SK-N-SH (cell line): ENCODE results near the gene TCF12. TPM values are rescaled to one million over a fixed set of nuclear protein-coding genes. Genes with fewer than 3 reads are reported as not detected.
A peak's percentile ranks its signal among the peaks of the same experiment; 100 is the strongest.

ENCODE experiments used
- CTCF ChIA-PET: fragments of 300-600, 350-600 bp; formaldehyde crosslinking; extraction: SDS; loops from one replicate; lab custom pipeline; 2021; lab: Yijun Ruan, JAX
- POLR2A ChIA-PET: fragments of 350-600 bp; sonication (Branson Sonifier 250); formaldehyde crosslinking; extraction: SDS; loops from one replicate; lab custom pipeline; 2020; ENCODE audit warnings: antibody characterized with exemption, inconsistent platforms; lab: Yijun Ruan, JAX
- DNase-seq: peaks from one replicate; pipeline ENCODE4 v3.0.0; 2012
- H2AFZ ChIP-seq: fragments of 200-600 bp; sonication (generic); 2 replicates; pipeline ENCODE4 v1.8.1; 2016; ENCODE audit warnings: antibody characterized with exemption, mild to moderate bottlenecking, low read depth
- H3F3A ChIP-seq: fragments of 200-600 bp; sonication (generic); replicated peaks from 2 replicates; pipeline ENCODE3; 2016; ENCODE audit warnings: antibody characterized with exemption, mild to moderate bottlenecking; ENCODE audit not compliant: insufficient read depth
- H3K27ac ChIP-seq, 2 experiments: fragments of 200-500 bp in 1 of 2; fragments of 200-600 bp in 1 of 2; sonication (Bioruptor generic) in 1 of 2; sonication (generic), shearing (Covaris generic) in 1 of 2; 2 replicates each; pipeline versions ENCODE4 v1.5.1 to v1.6.1; 2014 to 2016; ENCODE audit warnings: low read depth in 2 of 2, inconsistent platforms in 1 of 2, low read length in 1 of 2, mild to moderate bottlenecking in 1 of 2, mixed read lengths in 1 of 2
- H3K27me3 ChIP-seq: fragments of 200-600 bp; sonication (generic), shearing (Covaris generic); 2 replicates; pipeline ENCODE4 v1.6.1; 2016; ENCODE audit warnings: mixed run types; ENCODE audit not compliant: insufficient read depth
- H3K36me3 ChIP-seq, 2 experiments: fragments of 200-500 bp in 1 of 2; fragments of 200-600 bp in 1 of 2; sonication (Bioruptor generic) in 1 of 2; sonication (generic) in 1 of 2; replicated peaks in 1 of 2; 2 replicates each; pipeline versions ENCODE3 to v1.5.1; 2014 to 2016; ENCODE audit warnings: low read length in 1 of 2, mild to moderate bottlenecking in 1 of 2; ENCODE audit not compliant: insufficient read depth in 2 of 2, control insufficient read depth in 1 of 2
- H3K4me1 ChIP-seq, 2 experiments: fragments of 200-500 bp in 1 of 2; fragments of 200-600 bp in 1 of 2; sonication (Bioruptor generic) in 1 of 2; sonication (generic), shearing (Covaris generic) in 1 of 2; 2 replicates each; pipeline versions ENCODE4 v1.5.1 to v1.6.1; 2014 to 2016; ENCODE audit warnings: low read depth in 1 of 2, low read length in 1 of 2, mixed run types in 1 of 2; ENCODE audit not compliant: insufficient read depth in 2 of 2, control insufficient read depth in 1 of 2
- H3K4me2 ChIP-seq: fragments of 200-600 bp; sonication (generic), shearing (Covaris generic); 2 replicates; pipeline ENCODE4 v1.6.1; 2017; ENCODE audit warnings: mixed run types
- H3K4me3 ChIP-seq, 2 experiments: fragments of 200-500 bp in 1 of 2; fragments of 200-600 bp in 1 of 2; sonication (Bioruptor generic) in 1 of 2; sonication (generic), shearing (Covaris generic) in 1 of 2; 2 replicates each; pipeline versions ENCODE4 v1.5.1 to v1.8.1; 2014 to 2016; ENCODE audit warnings: low read depth in 2 of 2, inconsistent platforms in 1 of 2, low read length in 1 of 2, mild to moderate bottlenecking in 1 of 2, mixed read lengths in 1 of 2, moderate library complexity in 1 of 2
- H3K79me2 ChIP-seq: fragments of 200-600 bp; sonication (generic); 2 replicates; pipeline ENCODE4 v1.8.1; 2017; ENCODE audit warnings: mild to moderate bottlenecking; ENCODE audit not compliant: insufficient read depth
- H3K9ac ChIP-seq: fragments of 200-600 bp; sonication (generic); 2 replicates; pipeline ENCODE4 v1.6.1; 2017; ENCODE audit warnings: mixed run types
- H3K9me2 ChIP-seq: fragments of 200-600 bp; sonication (generic); 2 replicates; pipeline ENCODE4 v1.6.1; 2017; ENCODE audit warnings: mixed run types
- H3K9me3 ChIP-seq: fragments of 200-600 bp; sonication (generic); 2 replicates; pipeline ENCODE4 v1.6.1; 2017; ENCODE audit warnings: mixed run types, mild to moderate bottlenecking, moderate library complexity
- H4K20me1 ChIP-seq: fragments of 200-600 bp; sonication (generic); 2 replicates; pipeline ENCODE4 v1.6.1; 2017; ENCODE audit warnings: mild to moderate bottlenecking, mixed run types; ENCODE audit not compliant: insufficient read depth
- CHD2 ChIP-seq: fragments of 150-350 bp; IDR thresholded peaks from 2 replicates; pipeline ENCODE4 v1.6.1; 2018; ENCODE audit warnings: low read length; ENCODE audit not compliant: partially characterized antibody
- ELF1 ChIP-seq: IDR thresholded peaks from 2 replicates; pipeline ENCODE4 v1.4.0; 2012
- EP300 ChIP-seq, 2 experiments: IDR thresholded peaks; 2 replicates each; pipeline versions ENCODE4 v1.4.0 to v1.6.1; 2012; ENCODE audit warnings: borderline replicate concordance in 1 of 2, low read depth in 1 of 2, low read length in 1 of 2
- FOXJ3 ChIP-seq: sonication (generic); formaldehyde crosslinking; IDR thresholded peaks from 2 replicates; pipeline ENCODE4 v1.5.1; 2020; ENCODE audit warnings: mild to moderate bottlenecking, missing genetic modification reagents
- FOXM1 ChIP-seq: IDR thresholded peaks from 2 replicates; pipeline ENCODE4 v1.4.0; 2012; ENCODE audit warnings: low read depth, mild to moderate bottlenecking
- NFIC ChIP-seq: IDR thresholded peaks from 2 replicates; pipeline ENCODE4 v1.4.0; 2012; ENCODE audit warnings: borderline replicate concordance
- NRF1 ChIP-seq: IDR thresholded peaks from 2 replicates; pipeline ENCODE4 v1.6.1; 2012; ENCODE audit warnings: low read depth, mild to moderate bottlenecking, low read length
- RCOR1 ChIP-seq: fragments of 150-350 bp; IDR thresholded peaks from 2 replicates; pipeline ENCODE4 v1.6.1; 2017; ENCODE audit warnings: antibody characterized with exemption, low read length
- RFX5 ChIP-seq: IDR thresholded peaks from 2 replicates; pipeline ENCODE4 v1.6.1; 2012; ENCODE audit warnings: mild to moderate bottlenecking, improper control_type of control experiment, low read length
- SMC3 ChIP-seq: IDR thresholded peaks from 2 replicates; pipeline ENCODE4 v1.6.1; 2012; ENCODE audit warnings: low read depth, low read length, improper control_type of control experiment
- TAF1 ChIP-seq: IDR thresholded peaks from 2 replicates; pipeline ENCODE4 v1.6.1; 2012; ENCODE audit warnings: low read depth, mild to moderate bottlenecking, low read length, moderate library complexity, borderline replicate concordance
- TCF12 ChIP-seq: IDR thresholded peaks from 2 replicates; pipeline ENCODE4 v1.4.0; 2012
- YY1 ChIP-seq: IDR thresholded peaks from 2 replicates; pipeline ENCODE4 v1.4.0; 2012; ENCODE audit warnings: low read depth, mild to moderate bottlenecking
- WGBS: methylation state at CpG from one replicate; pipeline ENCODE4 v1.1.6; 2017; ENCODE audit warnings: low lambda C conversion rate; 5-methylcytosine and 5-hydroxymethylcytosine counted together
- polyA plus RNA-seq, 3 experiments: library from polyadenylated mRNA; depleted of rRNA; stranded (reverse); fragments of >200 nt; gene quantifications; 2 replicates each; pipeline ENCODE4 v1.2.3, GENCODE V29; 2012
- TF ChIP-seq, protein P1 (sequence below): IDR thresholded peaks from 2 replicates; pipeline ENCODE4; 2012
- TF ChIP-seq, protein P2 (sequence below): IDR thresholded peaks from 2 replicates; pipeline ENCODE4 v1.4.0; 2012; ENCODE audit warnings: low read depth, borderline replicate concordance
- TF ChIP-seq, protein P3 (sequence below): IDR thresholded peaks from 2 replicates; pipeline ENCODE4 v1.4.0; 2012; ENCODE audit warnings: low read depth
- TF ChIP-seq, protein P4 (sequence below): fragments of 150-350 bp; IDR thresholded peaks from 2 replicates; pipeline ENCODE4 v1.6.1; 2017; ENCODE audit warnings: antibody characterized with exemption, low read length, low read depth, borderline replicate concordance

Gene TCF12
- polyA plus RNA-seq, 1 of the 3 experiments (the other 2 are of a cell fraction), result 49.6 TPM

DNA sequence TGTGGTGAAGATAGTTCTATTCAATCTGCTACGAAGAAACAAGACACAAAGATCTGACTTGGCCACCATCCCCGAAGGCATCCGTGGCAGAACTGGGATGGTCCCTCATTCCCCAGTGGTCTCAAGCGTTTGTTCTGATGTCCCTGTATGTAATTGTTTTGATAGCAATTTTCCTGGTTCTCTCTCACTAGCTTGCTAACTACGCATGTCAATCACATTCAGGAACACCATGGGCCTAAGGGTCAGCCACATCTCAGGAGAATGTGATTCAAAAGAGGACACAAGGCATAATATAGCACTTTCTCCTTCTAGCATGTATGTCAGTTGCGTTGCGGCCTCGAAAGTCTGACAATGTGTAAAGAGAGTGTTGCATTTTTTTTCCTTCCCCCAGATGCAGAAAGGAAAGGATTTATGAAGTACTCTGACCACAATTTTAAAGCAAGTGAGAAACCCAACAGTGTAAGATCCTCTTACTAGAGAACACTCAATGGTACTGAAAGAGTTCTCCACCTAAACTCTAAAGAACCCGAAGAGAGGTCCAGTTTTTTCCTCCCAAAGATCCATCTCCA is 32.0 kb upstream of the TCF12 start:
- no peaks in the 10 kb centered on the region for H3K9me3 ChIP-seq
- H2AFZ ChIP-seq, result peak overlapping the region; percentile 99
- peak overlapping the region; percentile 94 to 95 for H3K27ac ChIP-seq
- no peaks in the 10 kb centered on the region for H3K9me2 ChIP-seq
- ChIA-PET POLR2A (interaction anchor here (1.0 to 2.3 kb wide), 2 partner anchors 32 to 34 kb away, joined by 3 to 40 read pairs; partner anchors contain the start of gene TCF12), CTCF (interaction anchor here (0.6 to 1.9 kb wide), 5 partner anchors 17 to 395 kb away, joined by 4 to 5 read pairs (median 4); partner anchors contain the start of gene TCF12)
- no peak for DNase-seq
- 73% methylated on average over 9 of the region's 9 CpGs for WGBS
- no peaks in the 10 kb centered on the region for H3K36me3 ChIP-seq
- peak overlapping the region; percentile 96 for H3K4me2 ChIP-seq
- peaks cover 12 to 13% of the 10 kb centered on the region in 2 experiments; a peak in 3 of 4 replicates for H3K4me1 ChIP-seq
- H3K9ac ChIP-seq, result peak overlapping the region; percentile 89
- TF ChIP-seq NRF1, result no peak
- TF ChIP-seq SMC3, result no peak
- H3K4me3 ChIP-seq, result peak overlapping the region; percentile 60 to 78
- no peaks in the 10 kb centered on the region for H4K20me1 ChIP-seq
- no peaks in the 10 kb centered on the region for H3K27me3 ChIP-seq
- no peaks in the 10 kb centered on the region for H3K79me2 ChIP-seq
- H3F3A ChIP-seq, result peaks cover 16% of the 10 kb centered on the region

DNA sequence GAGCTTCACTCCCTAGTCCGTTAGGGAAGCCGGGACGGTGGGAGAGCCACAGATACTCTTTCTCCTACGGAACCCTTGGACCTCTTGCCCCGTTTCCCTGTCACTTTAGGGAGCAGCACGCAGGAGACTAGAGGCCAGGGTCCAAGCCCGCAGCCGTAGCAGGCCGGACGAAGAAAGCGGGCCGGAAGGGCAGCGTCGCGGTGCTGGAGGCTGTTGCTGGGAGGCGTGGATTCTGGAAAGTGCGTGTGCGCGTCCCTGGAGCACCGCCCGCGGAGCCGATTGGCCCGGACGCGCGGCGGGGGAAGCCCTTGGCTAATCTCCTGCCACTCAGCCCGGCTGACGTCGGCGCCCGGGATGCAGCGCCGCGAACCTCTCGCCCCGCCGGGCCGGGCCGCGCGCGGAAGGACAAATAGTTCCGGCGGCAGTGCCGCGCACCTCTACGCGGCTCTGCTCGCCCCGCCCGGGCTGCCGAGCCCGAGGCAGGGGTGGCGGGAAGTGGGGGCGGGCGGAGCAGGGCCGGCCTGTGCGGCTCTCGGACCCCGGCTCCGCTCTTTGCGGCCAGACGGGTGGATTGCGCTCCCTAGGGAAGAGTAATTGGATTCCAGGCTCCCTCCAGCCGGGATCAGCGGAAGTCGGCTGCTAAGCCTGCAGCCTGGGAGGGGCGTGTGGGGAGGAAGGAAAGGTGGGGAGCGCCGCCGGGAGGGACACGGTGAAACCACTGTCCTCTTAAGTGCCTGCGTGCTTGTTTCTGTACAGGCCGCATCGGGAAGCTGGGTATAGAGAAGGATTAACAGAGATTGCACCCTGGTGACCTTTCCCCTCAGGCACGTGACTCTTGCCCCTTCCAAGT is 31.3 kb upstream of the TCF12 start:
- DNase-seq, result peak; percentile 95
- Histone ChIP-seq H3K4me1 (peaks cover 12 to 13% of the 10 kb centered on the region in 2 experiments; a peak in 3 of 4 replicates), H4K20me1 (no peaks in the 10 kb centered on the region), H3K4me3 (peak overlapping the region; percentile 60 to 78), H3K27me3 (no peaks in the 10 kb centered on the region), H3K9me3 (no peaks in the 10 kb centered on the region), H3F3A (peaks cover 16% of the 10 kb centered on the region), H3K9ac (peak overlapping the region; percentile 89), H2AFZ (peak overlapping the region; percentile 99), H3K27ac (peak overlapping the region; percentile 94 to 95), H3K36me3 (no peaks in the 10 kb centered on the region), H3K79me2 (no peaks in the 10 kb centered on the region), H3K9me2 (no peaks in the 10 kb centered on the region), H3K4me2 (peak overlapping the region; percentile 96)
- WGBS, result 3% methylated on average over 35 of the region's 78 CpGs
- POLR2A ChIA-PET, result interaction anchor here (0.7 to 2.3 kb wide), 5 partner anchors 15 to 155 kb away, joined by 3 to 40 read pairs (median 3); partner anchors contain the start of gene TCF12
- CTCF ChIA-PET, result interaction anchor here (0.6 to 1.9 kb wide), 7 partner anchors 18 to 396 kb away, joined by 3 to 5 read pairs (median 4); partner anchors contain the start of gene TCF12
- TF ChIP-seq ELF1 (no peak; the same call in 1 of the 2 replicates), SMC3 (no peak), FOXJ3 (0 out of 2 replicates have a peak, but pooled peaks have one; percentile 15), TAF1 (peak; percentile 83), FOXM1 (no peak), CHD2 (peak; percentile 93), EP300 (IDR thresholded peaks at IDR 0.05; ENCODE audit: borderline replicate concordance in 1 of 2, low read depth in 1 of 2, low read length in 1 of 2) (peak in 1 of 2 experiments; percentile 65; a peak in 2 of 4 replicates), YY1 (peak; percentile 71), TCF12 (peak; percentile 8; the same call in 1 of the 2 replicates), RFX5 (peak; percentile 65), NFIC (peak; percentile 45; the same call in 1 of the 2 replicates), NRF1 (peak; percentile 51), RCOR1 (no peak)
- TF ChIP-seq, protein P1, sequence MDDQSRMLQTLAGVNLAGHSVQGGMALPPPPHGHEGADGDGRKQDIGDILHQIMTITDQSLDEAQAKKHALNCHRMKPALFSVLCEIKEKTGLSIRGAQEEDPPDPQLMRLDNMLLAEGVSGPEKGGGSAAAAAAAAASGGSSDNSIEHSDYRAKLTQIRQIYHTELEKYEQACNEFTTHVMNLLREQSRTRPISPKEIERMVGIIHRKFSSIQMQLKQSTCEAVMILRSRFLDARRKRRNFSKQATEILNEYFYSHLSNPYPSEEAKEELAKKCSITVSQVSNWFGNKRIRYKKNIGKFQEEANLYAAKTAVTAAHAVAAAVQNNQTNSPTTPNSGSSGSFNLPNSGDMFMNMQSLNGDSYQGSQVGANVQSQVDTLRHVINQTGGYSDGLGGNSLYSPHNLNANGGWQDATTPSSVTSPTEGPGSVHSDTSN, result peak; percentile 97
- TF ChIP-seq, protein P2, sequence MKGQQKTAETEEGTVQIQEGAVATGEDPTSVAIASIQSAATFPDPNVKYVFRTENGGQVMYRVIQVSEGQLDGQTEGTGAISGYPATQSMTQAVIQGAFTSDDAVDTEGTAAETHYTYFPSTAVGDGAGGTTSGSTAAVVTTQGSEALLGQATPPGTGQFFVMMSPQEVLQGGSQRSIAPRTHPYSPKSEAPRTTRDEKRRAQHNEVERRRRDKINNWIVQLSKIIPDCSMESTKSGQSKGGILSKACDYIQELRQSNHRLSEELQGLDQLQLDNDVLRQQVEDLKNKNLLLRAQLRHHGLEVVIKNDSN, result peak; percentile 78
- TF ChIP-seq, protein P3, sequence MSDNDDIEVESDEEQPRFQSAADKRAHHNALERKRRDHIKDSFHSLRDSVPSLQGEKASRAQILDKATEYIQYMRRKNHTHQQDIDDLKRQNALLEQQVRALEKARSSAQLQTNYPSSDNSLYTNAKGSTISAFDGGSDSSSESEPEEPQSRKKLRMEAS, result peak; percentile 88
- TF ChIP-seq, protein P4, sequence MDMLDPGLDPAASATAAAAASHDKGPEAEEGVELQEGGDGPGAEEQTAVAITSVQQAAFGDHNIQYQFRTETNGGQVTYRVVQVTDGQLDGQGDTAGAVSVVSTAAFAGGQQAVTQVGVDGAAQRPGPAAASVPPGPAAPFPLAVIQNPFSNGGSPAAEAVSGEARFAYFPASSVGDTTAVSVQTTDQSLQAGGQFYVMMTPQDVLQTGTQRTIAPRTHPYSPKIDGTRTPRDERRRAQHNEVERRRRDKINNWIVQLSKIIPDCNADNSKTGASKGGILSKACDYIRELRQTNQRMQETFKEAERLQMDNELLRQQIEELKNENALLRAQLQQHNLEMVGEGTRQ, result no peak
